ENCODE data around the gene EXOC3L1. TPM values are rescaled to one million over a fixed set of nuclear protein-coding genes. Genes with fewer than 3 reads are reported as not detected.
A peak's percentile ranks its signal among the peaks of the same experiment; 100 is the strongest.

The EXOC3L1 gene
- polyA plus RNA-seq, 6 donors from 2014 or later: 0.12 to 0.19 (median 0.15) TPM; not detected in 3

DNA sequence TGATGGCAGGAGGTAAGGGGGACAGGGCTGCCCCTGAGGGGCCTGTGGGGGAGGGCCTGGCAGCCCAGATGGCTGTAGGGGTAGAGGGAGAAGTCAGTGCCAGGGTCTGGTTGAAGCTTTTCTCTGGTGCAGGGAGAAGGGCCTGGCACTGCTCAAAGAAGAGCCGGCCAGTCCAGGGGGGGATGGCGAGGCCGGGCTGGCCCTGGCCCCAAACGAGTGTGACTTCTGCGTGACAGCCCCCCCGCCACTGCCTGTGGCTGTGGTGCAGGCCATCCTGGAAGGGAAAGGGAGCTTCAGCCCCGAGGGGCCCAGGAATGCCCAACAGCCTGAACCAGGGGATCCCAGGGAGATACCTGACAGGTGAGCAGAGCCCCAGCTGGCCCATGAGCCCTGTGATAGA lies 22.3 kb downstream of the EXOC3L1 start:
- H3K4me1 Mint-ChIP-seq: peaks cover 28 to 39% (median 37%) of the 10 kb centered on the region in 3 donors
- H3K9me3 Mint-ChIP-seq: peaks cover 0 to 1% (median 0%) of the 10 kb centered on the region in 7 donors
- H3K27ac Mint-ChIP-seq: no peak overlapping the region
- DNase-seq: no peak
- H3K27me3 Mint-ChIP-seq: peaks cover 39 to 78% (median 78%) of the 10 kb centered on the region in 3 donors
- peak overlapping the region in 1 of 8 donors; percentile 64 for H3K4me3 Mint-ChIP-seq
- H3K36me3 Mint-ChIP-seq: peaks cover 0 to 18% of the 10 kb centered on the region in 2 donors
- ATAC-seq (ENCODE audit: low read depth in 2 of 2): no peak

DNA sequence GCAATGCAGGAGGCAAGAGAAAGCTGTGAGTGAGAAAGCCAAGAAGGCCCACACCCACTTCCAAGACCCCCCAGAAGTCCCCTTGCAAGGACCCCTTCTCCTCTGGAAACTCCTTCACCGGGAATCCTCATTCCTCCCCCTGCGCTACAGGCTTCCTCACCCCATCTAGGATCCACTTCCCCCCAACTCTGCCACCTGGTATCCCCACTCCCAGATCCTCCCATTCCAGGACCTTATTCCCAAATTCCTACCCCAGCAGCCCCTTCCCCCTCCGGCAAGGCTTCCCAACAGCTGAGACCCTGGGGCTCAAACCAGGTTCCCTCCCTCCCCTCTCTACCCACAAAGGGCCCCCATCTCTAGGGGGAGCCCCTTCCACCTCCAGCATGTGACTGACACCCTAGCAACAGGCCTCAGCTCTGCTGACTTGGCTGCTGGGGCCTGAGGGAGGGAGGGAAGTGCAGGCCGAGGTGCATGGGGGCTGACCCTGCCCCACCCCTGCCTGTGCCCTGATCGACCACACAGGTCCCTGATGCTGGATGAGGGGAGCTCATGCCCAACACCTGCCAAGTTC lies 23.3 kb downstream of the EXOC3L1 start:
- H3K27me3 Mint-ChIP-seq: peaks cover 40 to 78% (median 76%) of the 10 kb centered on the region in 3 donors
- peak overlapping the region in 3 of 8 donors; percentile 31 to 50 (median 43) for H3K4me3 Mint-ChIP-seq
- H3K27ac Mint-ChIP-seq: peak overlapping the region in 2 of 6 donors; percentile 34 to 67
- H3K36me3 Mint-ChIP-seq: peaks cover 0 to 14% of the 10 kb centered on the region in 2 donors
- DNase-seq (no peak), ATAC-seq (ENCODE audit: low read depth in 2 of 2) (no peak)
- peaks cover 34 to 44% (median 40%) of the 10 kb centered on the region in 3 donors for H3K4me1 Mint-ChIP-seq
- H3K9me3 Mint-ChIP-seq: peaks cover 0 to 1% (median 0%) of the 10 kb centered on the region in 7 donors

GRCh38 chr16:67166110-67166547 lies 23.8 kb downstream of the EXOC3L1 start:
- ATAC-seq (ENCODE audit: low read depth in 2 of 2): no peak
- Mint-ChIP-seq H3K27ac (peak overlapping the region in 2 of 6 donors; percentile 34 to 67), H3K9me3 (no peaks in the 10 kb centered on the region), H3K4me3 (peak overlapping the region in 3 of 8 donors; percentile 25 to 50 (median 43)), H3K27me3 (peaks cover 35 to 76% (median 71%) of the 10 kb centered on the region in 3 donors), H3K36me3 (peaks cover 0 to 8% of the 10 kb centered on the region in 2 donors), H3K4me1 (peaks cover 36 to 45% (median 36%) of the 10 kb centered on the region in 3 donors)
- DNase-seq: no peak

- Mint-ChIP-seq H3K27me3 (peaks cover 34 to 75% (median 65%) of the 10 kb centered on the region in 3 donors), H3K4me1 (peaks cover 32 to 52% (median 44%) of the 10 kb centered on the region in 3 donors), H3K36me3 (peaks cover 0 to 5% of the 10 kb centered on the region in 2 donors), H3K27ac (peak overlapping the region in 1 of 6 donors; percentile 76), H3K9me3 (peaks cover 0 to 2% (median 0%) of the 10 kb centered on the region in 7 donors), H3K4me3 (peak overlapping the region in 7 of 8 donors; percentile 16 to 81 (median 68))
- DNase-seq (no peak), ATAC-seq (ENCODE audit: low read depth in 2 of 2) (no peak)
Observed at GRCh38 chr16:67165121-67166078, 24.5 kb downstream of the EXOC3L1 start.

DNA sequence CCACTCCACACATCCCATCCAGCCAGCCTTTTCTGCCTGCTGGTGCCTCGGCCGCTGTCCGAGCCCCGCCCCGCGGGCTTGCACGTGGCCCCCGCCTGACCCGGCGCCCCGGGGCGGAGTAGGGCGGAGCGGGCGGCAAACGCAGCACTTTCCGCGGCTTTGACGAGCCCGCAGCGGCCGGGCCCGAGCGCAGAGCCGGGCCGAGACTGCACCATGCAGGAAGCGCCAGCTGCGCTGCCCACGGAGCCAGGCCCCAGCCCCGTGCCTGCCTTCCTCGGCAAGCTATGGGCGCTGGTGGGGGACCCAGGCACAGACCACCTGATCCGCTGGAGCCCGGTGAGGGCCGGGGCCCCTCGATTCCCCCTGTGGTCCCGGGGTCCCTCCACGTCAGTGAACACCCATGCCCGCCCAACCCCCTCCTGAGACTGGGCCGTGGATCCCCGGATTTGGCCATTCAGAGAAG lies 25.3 kb downstream of the EXOC3L1 start, which contains the start of gene HSF4:
Gene HSF4, plus strand, starts transcription at position 147 of the 463 bp plus-strand sequence. Its CDS starts 67 bp downstream, at position 214.
- Mint-ChIP-seq H3K36me3 (peaks cover 0 to 5% of the 10 kb centered on the region in 2 donors), H3K9me3 (peaks cover 0 to 2% (median 0%) of the 10 kb centered on the region in 7 donors), H3K27me3 (peaks cover 28 to 67% (median 57%) of the 10 kb centered on the region in 3 donors), H3K27ac (peak within 1 kb of the TSS in 2 of 6 donors; percentile 66 to 76), H3K4me1 (peaks cover 26 to 50% (median 43%) of the 10 kb centered on the region in 3 donors), H3K4me3 (peak within 1 kb of the TSS; percentile 68 to 81 (median 74))
- ATAC-seq (ENCODE audit: low read depth in 2 of 2) (no peak), DNase-seq (no peak)

DNA sequence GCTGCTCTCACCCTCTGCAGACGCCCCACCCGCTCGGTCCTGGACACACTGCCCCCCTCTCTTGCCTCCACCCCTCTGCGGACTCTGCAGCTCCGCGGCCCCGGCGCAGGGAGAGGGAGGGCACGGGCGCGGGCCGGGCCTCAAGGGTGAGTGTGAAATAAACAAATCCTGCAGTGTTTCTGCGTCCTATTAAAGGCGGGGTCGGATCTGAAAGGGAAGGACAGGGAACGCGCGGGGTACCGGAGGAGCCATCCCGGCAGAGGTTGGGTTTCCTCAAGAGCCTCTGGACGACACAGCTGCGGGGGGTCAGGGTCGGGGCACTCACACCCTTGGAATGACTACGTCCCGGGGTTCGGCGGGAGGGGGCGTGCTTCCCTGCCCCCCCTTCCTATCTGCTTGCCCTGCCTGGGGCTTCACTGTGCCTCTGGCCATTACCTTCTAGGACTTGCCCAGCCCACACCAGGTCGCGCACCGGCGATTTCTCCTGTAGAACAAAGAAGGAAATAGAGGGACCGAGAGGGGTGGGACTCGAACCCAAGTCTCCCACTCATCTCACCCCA lies 25.9 kb downstream of the EXOC3L1 start:
- peaks cover 22 to 62% (median 53%) of the 10 kb centered on the region in 3 donors for H3K27me3 Mint-ChIP-seq
- no peak for DNase-seq
- no peak for ATAC-seq (ENCODE audit: low read depth in 2 of 2)
- peak overlapping the region in 1 of 6 donors; percentile 56 for H3K27ac Mint-ChIP-seq
- H3K4me3 Mint-ChIP-seq: peak overlapping the region in 7 of 8 donors; percentile 51 to 79 (median 69)
- peaks cover 26 to 49% (median 42%) of the 10 kb centered on the region in 3 donors for H3K4me1 Mint-ChIP-seq
- H3K9me3 Mint-ChIP-seq: peaks cover 0 to 2% (median 0%) of the 10 kb centered on the region in 7 donors
- peaks cover 0 to 5% of the 10 kb centered on the region in 2 donors for H3K36me3 Mint-ChIP-seq

DNA sequence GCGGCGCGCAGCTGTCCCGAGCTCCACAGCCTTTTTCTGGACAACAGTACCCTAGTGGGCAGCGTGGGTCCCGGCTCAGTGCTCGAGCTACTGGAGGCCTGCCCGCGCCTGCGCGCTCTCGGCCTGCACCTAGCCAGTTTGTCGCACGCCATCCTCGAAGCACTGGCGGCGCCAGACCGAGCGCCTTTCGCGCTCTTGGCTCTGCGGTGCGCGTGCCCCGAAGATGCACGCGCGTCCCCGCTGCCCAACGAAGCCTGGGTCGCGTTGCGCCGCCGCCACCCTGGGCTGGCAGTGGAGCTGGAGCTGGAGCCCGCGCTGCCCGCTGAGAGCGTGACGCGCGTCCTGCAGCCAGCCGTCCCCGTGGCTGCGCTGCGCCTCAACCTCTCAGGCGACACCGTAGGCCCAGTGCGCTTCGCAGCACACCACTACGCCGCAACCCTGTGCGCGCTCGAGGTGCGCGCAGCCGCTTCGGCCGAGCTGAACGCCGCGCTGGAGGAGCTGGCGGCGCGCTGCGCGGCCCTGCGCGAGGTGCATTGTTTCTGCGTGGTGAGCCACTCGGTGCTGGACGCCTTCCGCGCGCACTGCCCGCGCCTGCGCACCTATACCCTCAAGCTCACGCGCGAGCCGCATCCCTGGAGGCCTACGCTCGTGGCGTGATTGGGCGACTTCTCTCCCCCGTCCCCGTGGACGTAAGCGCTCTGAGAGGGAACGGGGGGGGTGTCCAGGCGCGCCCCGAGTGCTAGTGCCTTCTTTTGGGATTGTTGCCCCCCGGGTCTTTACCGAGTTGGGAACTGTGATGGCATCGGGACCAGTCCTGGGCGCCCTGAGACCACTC lies 26.6 kb downstream of the EXOC3L1 start:
- Mint-ChIP-seq H3K27me3 (peaks cover 20 to 55% (median 47%) of the 10 kb centered on the region in 3 donors), H3K36me3 (peaks cover 0 to 5% of the 10 kb centered on the region in 2 donors), H3K4me3 (peak overlapping the region; percentile 60 to 81 (median 70)), H3K27ac (peak overlapping the region in 2 of 6 donors; percentile 56 to 66), H3K9me3 (peaks cover 0 to 2% (median 0%) of the 10 kb centered on the region in 7 donors), H3K4me1 (peaks cover 29 to 56% (median 48%) of the 10 kb centered on the region in 3 donors)
- no peak for ATAC-seq (ENCODE audit: low read depth in 2 of 2)
- no peak for DNase-seq

- Mint-ChIP-seq H3K4me1 (peaks cover 29 to 64% (median 56%) of the 10 kb centered on the region in 3 donors), H3K36me3 (no peaks in the 10 kb centered on the region), H3K27me3 (peaks cover 12 to 47% (median 39%) of the 10 kb centered on the region in 3 donors), H3K4me3 (peak overlapping the region; percentile 15 to 83 (median 77)), H3K27ac (peak overlapping the region in 2 of 6 donors; percentile 78 to 80), H3K9me3 (peaks cover 0 to 2% (median 0%) of the 10 kb centered on the region in 7 donors)
- DNase-seq: no peak
- ATAC-seq (ENCODE audit: low read depth in 2 of 2): no peak
Observed at GRCh38 chr16:67162506-67163163, 27.3 kb downstream of the EXOC3L1 start.

GRCh38 chr16:67161595-67162058 lies 28.3 kb downstream of the EXOC3L1 start:
- Mint-ChIP-seq H3K27ac (peak overlapping the region in 3 of 6 donors; percentile 44 to 78 (median 47)), H3K9me3 (peaks cover 0 to 2% (median 0%) of the 10 kb centered on the region in 7 donors), H3K4me1 (peaks cover 30 to 67% (median 64%) of the 10 kb centered on the region in 3 donors), H3K4me3 (peak overlapping the region in 5 of 8 donors; percentile 48 to 82 (median 78)), H3K27me3 (peaks cover 12 to 37% (median 29%) of the 10 kb centered on the region in 3 donors), H3K36me3 (no peaks in the 10 kb centered on the region)
- DNase-seq (no peak), ATAC-seq (ENCODE audit: low read depth in 2 of 2) (no peak)

DNA sequence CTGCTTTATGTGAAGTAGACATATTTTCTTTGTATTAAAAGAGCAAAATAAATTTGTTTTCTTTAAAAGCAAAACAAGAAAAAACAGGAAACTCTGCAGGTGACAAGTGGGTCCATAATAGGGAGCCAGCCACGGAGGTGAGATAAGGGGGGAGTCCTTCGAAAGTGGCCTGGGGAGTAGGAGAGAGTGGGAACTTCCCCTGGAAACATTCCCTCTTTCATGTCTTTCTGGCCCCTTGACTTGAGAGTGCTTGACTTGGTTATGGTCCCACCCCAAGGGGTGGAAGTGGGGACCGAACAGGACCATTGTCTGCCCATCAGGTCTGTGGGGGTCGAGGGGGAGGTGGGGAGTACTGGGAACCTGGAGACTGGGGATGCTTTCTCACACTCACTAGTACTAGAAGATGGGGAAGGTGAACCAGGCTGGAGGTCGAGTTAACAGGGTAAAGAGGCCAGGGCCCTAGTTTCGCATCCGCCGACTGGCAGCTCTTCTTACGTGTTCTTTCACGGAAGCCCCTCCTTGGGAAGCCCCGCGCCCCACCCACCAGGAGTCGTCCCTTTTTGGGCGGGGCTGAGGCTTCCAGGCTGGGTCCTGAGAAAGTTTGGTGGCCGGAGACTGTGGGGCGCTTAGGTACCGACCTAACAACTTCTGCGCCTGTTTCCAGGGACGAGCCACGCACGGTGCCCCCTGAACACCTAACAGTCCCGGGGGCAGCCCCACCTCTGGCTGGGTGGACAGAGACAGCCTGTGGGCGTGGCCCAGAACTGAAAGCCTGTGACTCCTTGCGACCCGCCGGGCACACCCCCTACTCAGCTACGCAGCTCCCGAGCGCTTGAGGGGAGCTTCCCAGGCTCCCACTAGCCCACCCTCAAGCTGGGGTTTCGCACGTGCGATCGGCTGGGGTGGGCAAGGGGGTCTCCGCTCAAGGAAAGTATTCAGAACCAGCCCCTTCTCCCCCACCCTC lies 31.0 kb downstream of the EXOC3L1 start:
- Mint-ChIP-seq H3K27ac (peak overlapping the region; percentile 89 to 98 (median 98)), H3K4me1 (peaks cover 30 to 66% (median 64%) of the 10 kb centered on the region in 3 donors), H3K36me3 (no peaks in the 10 kb centered on the region), H3K9me3 (peaks cover 0 to 2% (median 0%) of the 10 kb centered on the region in 7 donors), H3K27me3 (peaks cover 9 to 24% (median 11%) of the 10 kb centered on the region in 3 donors), H3K4me3 (peak overlapping the region; percentile 82 to 97 (median 92))
- ATAC-seq (ENCODE audit: low read depth in 2 of 2) (peak; percentile 58 to 59), DNase-seq (peak; percentile 84)

Data from naive B cell (primary cell).